ENCODE measurements around the gene WIPF1. TPM values are rescaled to one million over a fixed set of nuclear protein-coding genes. Genes with fewer than 3 reads are reported as not detected.

Gene WIPF1
- total and polyA plus RNA-seq, 2 of the 13 experiments (the other 11 are each of a cell fraction or from before 2014, with no cell fraction given), result 0.01 TPM; not detected in 1

DNA sequence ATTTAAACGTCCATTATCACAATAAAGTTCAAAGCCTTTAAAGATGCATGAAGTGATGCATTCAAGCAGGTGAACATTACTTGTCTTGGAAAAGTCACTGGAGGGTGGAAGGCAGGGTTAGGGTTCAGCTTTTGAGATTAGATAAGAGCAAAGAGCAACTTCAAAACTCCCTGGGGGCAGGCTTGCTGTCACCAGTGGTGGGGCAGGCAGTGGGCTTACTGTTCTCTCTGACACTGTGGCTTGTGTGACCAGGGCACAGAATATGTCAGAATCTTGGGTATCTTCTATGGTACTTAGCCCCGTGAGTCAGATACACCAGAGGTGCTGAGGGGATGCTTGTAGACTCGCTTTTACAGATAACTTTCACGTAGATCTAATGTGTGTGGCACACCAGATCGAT, 52.8 kb downstream of the WIPF1 start:
- WGBS (ENCODE audit: low lambda C conversion rate), result 14% methylated on average over 4 of the region's 5 CpGs
- intact Hi-C loops (cut with micrococcal nuclease; ENCODE audit: unreplicated experiment), result no loop called here

DNA sequence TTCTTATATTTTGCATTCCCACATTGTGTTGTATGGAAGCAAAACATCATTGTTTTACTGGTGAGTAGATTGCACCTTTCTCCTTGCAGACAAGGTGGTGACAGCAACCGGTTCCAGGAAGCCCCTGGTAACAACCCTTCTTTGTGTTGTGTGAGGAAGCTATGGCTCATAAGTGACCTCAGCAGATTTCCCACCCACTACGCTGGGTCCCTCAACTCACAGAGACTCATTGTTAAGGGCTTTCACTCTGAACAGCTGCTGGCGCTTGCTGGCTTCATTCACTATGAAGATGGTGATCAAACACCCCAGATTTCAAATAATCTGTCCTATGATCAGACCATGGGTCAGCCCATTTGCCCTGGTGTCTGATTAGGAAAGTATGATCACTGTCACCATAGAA, 53.4 kb downstream of the WIPF1 start:
- Histone ChIP-seq H3K9ac (ENCODE audit: insufficient read depth, low read depth, low read length) (no peak overlapping the region), H3K9me3 (ENCODE audit: low read length) (no peaks in the 10 kb centered on the region), H3K4me3 (replicated peaks in 1 of 3; ENCODE audit: insufficient read depth in 1 of 3, low read depth in 2 of 3, low read length in 3 of 3) (no peak overlapping the region), H3K4me2 (ENCODE audit: low read depth, low read length) (no peak overlapping the region), H3K79me2 (ENCODE audit: insufficient read depth, low read length) (no peaks in the 10 kb centered on the region), H3K27me3 (ENCODE audit: control insufficient read depth in 1 of 2, insufficient read depth in 2 of 2, low read length in 2 of 2) (peaks cover 0 to 3% of the 10 kb centered on the region in 2 experiments; a peak in 1 of 5 replicates), H3K4me1 (ENCODE audit: insufficient read depth, low read length) (no peaks in the 10 kb centered on the region), H3K27ac (ENCODE audit: extremely low read length, insufficient read depth, low read length) (no peak overlapping the region), H2AFZ (ENCODE audit: low read length) (no peak overlapping the region), H4K20me1 (ENCODE audit: insufficient read depth, low read length) (no peaks in the 10 kb centered on the region), H3K36me3 (replicated peaks in 1 of 2; ENCODE audit: control insufficient read depth in 1 of 2, insufficient read depth in 2 of 2, low read length in 2 of 2) (no peaks in the 10 kb centered on the region)
- intact Hi-C loops (cut with micrococcal nuclease; ENCODE audit: unreplicated experiment), result no loop called here
- BruUV-seq (replicated peaks), result no TSS peak
- CTCF ChIA-PET (ENCODE audit: low intra/inter-chr PET ratio, low total read pairs), result no interaction called here
- TF ChIP-seq, protein P1, sequence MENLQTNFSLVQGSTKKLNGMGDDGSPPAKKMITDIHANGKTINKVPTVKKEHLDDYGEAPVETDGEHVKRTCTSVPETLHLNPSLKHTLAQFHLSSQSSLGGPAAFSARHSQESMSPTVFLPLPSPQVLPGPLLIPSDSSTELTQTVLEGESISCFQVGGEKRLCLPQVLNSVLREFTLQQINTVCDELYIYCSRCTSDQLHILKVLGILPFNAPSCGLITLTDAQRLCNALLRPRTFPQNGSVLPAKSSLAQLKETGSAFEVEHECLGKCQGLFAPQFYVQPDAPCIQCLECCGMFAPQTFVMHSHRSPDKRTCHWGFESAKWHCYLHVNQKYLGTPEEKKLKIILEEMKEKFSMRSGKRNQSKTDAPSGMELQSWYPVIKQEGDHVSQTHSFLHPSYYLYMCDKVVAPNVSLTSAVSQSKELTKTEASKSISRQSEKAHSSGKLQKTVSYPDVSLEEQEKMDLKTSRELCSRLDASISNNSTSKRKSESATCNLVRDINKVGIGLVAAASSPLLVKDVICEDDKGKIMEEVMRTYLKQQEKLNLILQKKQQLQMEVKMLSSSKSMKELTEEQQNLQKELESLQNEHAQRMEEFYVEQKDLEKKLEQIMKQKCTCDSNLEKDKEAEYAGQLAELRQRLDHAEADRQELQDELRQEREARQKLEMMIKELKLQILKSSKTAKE (CRISPR knock-in tag; IDR thresholded peaks at IDR 0.05; ENCODE audit: borderline replicate concordance), result no peak
- TF ChIP-seq, protein P2, sequence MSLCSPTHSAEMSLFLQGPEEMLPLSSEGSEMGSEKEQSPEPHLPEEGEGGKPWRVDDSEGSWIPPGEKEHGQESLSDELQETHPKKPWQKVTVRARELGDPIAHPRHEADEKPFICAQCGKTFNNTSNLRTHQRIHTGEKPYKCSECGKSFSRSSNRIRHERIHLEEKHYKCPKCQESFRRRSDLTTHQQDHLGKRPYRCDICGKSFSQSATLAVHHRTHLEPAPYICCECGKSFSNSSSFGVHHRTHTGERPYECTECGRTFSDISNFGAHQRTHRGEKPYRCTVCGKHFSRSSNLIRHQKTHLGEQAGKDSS (CRISPR knock-in tag; IDR thresholded peaks at IDR 0.05; ENCODE audit: borderline replicate concordance, low read depth), result no peak
- ATAC-seq (no peak), DNase-seq (ENCODE audit: low spot score) (peak; percentile 24), FAIRE-seq (no peak)
- 6% methylated on average over 3 of the region's 3 CpGs for WGBS (ENCODE audit: low lambda C conversion rate)
- in situ Hi-C loops (cut with HindIII; ENCODE audit: extremely low pct_ligation_motif_present, low pct_unique_long_range_greater_than_20kb), result no loop called here
- POLR2A ChIA-PET, result no interaction called here

More for the DNA sequence above, 52.8 kb downstream of the WIPF1 start:
- Histone ChIP-seq H3K4me2 (ENCODE audit: low read depth, low read length) (no peak overlapping the region), H4K20me1 (ENCODE audit: insufficient read depth, low read length) (no peaks in the 10 kb centered on the region), H3K36me3 (replicated peaks in 1 of 2; ENCODE audit: control insufficient read depth in 1 of 2, insufficient read depth in 2 of 2, low read length in 2 of 2) (no peaks in the 10 kb centered on the region), H3K4me1 (ENCODE audit: insufficient read depth, low read length) (no peaks in the 10 kb centered on the region), H3K27ac (ENCODE audit: extremely low read length, insufficient read depth, low read length) (no peak overlapping the region), H3K79me2 (ENCODE audit: insufficient read depth, low read length) (no peaks in the 10 kb centered on the region), H3K27me3 (ENCODE audit: control insufficient read depth in 1 of 2, insufficient read depth in 2 of 2, low read length in 2 of 2) (no peaks in the 10 kb centered on the region; a peak in 1 of 5 replicates), H3K9ac (ENCODE audit: insufficient read depth, low read depth, low read length) (no peak overlapping the region), H3K4me3 (replicated peaks in 1 of 3; ENCODE audit: insufficient read depth in 1 of 3, low read depth in 2 of 3, low read length in 3 of 3) (no peak overlapping the region), H2AFZ (ENCODE audit: low read length) (no peak overlapping the region), H3K9me3 (ENCODE audit: low read length) (no peaks in the 10 kb centered on the region)
- no peak for FAIRE-seq
- POLR2A ChIA-PET, result no interaction called here
- TF ChIP-seq, protein P3, sequence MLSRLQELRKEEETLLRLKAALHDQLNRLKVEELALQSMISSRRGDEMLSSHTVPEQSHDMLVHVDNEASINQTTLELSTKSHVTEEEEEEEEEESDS (CRISPR knock-in tag; IDR thresholded peaks at IDR 0.05; ENCODE audit: borderline replicate concordance), result no peak
- DNase-seq (ENCODE audit: low spot score), result no peak
- CTCF ChIA-PET (ENCODE audit: low intra/inter-chr PET ratio, low total read pairs), result no interaction called here
- in situ Hi-C loops (cut with HindIII; ENCODE audit: extremely low pct_ligation_motif_present, low pct_unique_long_range_greater_than_20kb), result no loop called here
- BruUV-seq (replicated peaks), result no TSS peak
- ATAC-seq, result no peak
